PC-9 (cell line): Measurements from ENCODE around the gene KCNK7. TPM values are rescaled to one million over a fixed set of nuclear protein-coding genes. Genes with fewer than 3 reads are reported as not detected.

Source experiments
- BruUV-seq: library from RNA; stranded (reverse); fragments of 400-500 nt; replicated peaks from 2 replicates; lab custom pipeline; 2021; lab: Mats Ljungman, UMichigan
- CTCF ChIA-PET: fragments of 300-600 bp; sonication (Branson Sonifier 250); formaldehyde crosslinking; loops from one replicate; lab custom pipeline; 2022; ENCODE audit warnings: antibody characterized with exemption; lab: Charles Lee
- POLR2A ChIA-PET: fragments of 300-600 bp; sonication (Branson Sonifier 250); formaldehyde crosslinking; loops from one replicate; lab custom pipeline; 2022; ENCODE audit warnings: antibody characterized with exemption; ENCODE audit not compliant: unreplicated experiment; lab: Charles Lee
- DNase-seq, 2 experiments: peaks; one replicate each; pipeline versions ENCODE4 v3.0.0 to v3.0.0-alpha.2; 2015 to 2022; ENCODE audit warnings: mixed read lengths in 1 of 2
- H2AFZ ChIP-seq: fragments of 200-600 bp; sonication (generic); 2 replicates; pipeline ENCODE4 v1.8.1; 2017; ENCODE audit warnings: antibody characterized with exemption
- H3F3A ChIP-seq: fragments of 200-600 bp; sonication (generic); 2 replicates; pipeline ENCODE4 v1.8.1; 2017; ENCODE audit warnings: antibody characterized with exemption, mild to moderate bottlenecking, low read depth; ENCODE audit not compliant: insufficient read depth
- H3K27ac ChIP-seq: fragments of 200-600 bp; sonication (generic); 2 replicates; pipeline ENCODE4 v1.6.1; 2016; ENCODE audit warnings: mixed run types
- H3K27me3 ChIP-seq: fragments of 200-600 bp; sonication (generic); 2 replicates; pipeline ENCODE4 v1.6.1; 2016; ENCODE audit warnings: low read depth, mixed run types; ENCODE audit not compliant: insufficient read depth
- H3K36me3 ChIP-seq: fragments of 200-600 bp; sonication (generic); 2 replicates; pipeline ENCODE4 v1.6.1; 2016; ENCODE audit warnings: low read depth, mixed run types
- H3K4me1 ChIP-seq: fragments of 200-600 bp; sonication (generic); replicated peaks from 2 replicates; pipeline ENCODE4 v1.6.1; 2016; ENCODE audit warnings: mixed run types; ENCODE audit not compliant: insufficient read depth
- H3K4me2 ChIP-seq: fragments of 200-600 bp; sonication (generic); 2 replicates; pipeline ENCODE4 v1.6.1; 2017; ENCODE audit warnings: mixed run types
- H3K4me3 ChIP-seq: fragments of 200-600 bp; sonication (generic); 2 replicates; pipeline ENCODE4 v1.6.1; 2016; ENCODE audit warnings: mixed run types
- H3K79me2 ChIP-seq: fragments of 200-600 bp; sonication (generic); 2 replicates; pipeline ENCODE4 v1.6.1; 2017; ENCODE audit warnings: low read depth, mixed run types
- H3K9me2 ChIP-seq: fragments of 200-600 bp; sonication (generic); 2 replicates; pipeline ENCODE4 v1.8.1; 2017; ENCODE audit warnings: mild to moderate bottlenecking; ENCODE audit not compliant: insufficient read depth
- H3K9me3 ChIP-seq: fragments of 200-600 bp; sonication (generic); 2 replicates; pipeline ENCODE4 v1.8.1; 2016; ENCODE audit warnings: low read depth; ENCODE audit not compliant: insufficient read depth
- H4K20me1 ChIP-seq: fragments of 200-600 bp; sonication (generic); 2 replicates; pipeline ENCODE4 v1.8.1; 2017; ENCODE audit not compliant: insufficient read depth
- CTCF ChIP-seq: fragments of 200-600 bp; sonication (generic); conservative IDR thresholded peaks from 2 replicates; pipeline ENCODE4 v1.6.1; 2017; ENCODE audit warnings: mixed run types, antibody characterized with exemption, mild to moderate bottlenecking, moderate library complexity
- EZH2 ChIP-seq: fragments of 200-600 bp; sonication (generic); IDR thresholded peaks from 2 replicates; pipeline ENCODE4 v1.8.0; 2017; ENCODE audit warnings: antibody characterized with exemption, low read depth
- intact Hi-C: fragments of 100-400 bp; cut with micrococcal nuclease; formaldehyde crosslinking; loops from one replicate; pipeline ENCODE4 v1.10.0; 2022; ENCODE audit not compliant: unreplicated experiment
- total RNA-seq: library from RNA; stranded (reverse); gene quantifications from 2 replicates; pipeline ENCODE4 v1.2.3, GENCODE V29; 2021

Gene KCNK7
- total RNA-seq, 1 experiment from 2014 or later: not detected

GRCh38 chr11:65634905-65635731 is 39.5 kb upstream of the KCNK7 start:
- TF ChIP-seq CTCF (no peak), EZH2 (no peak)
- Histone ChIP-seq H3F3A (peaks cover 41% of the 10 kb centered on the region), H3K79me2 (no peaks in the 10 kb centered on the region), H3K9me3 (no peaks in the 10 kb centered on the region), H4K20me1 (peaks cover 10% of the 10 kb centered on the region), H3K4me3 (no peak overlapping the region), H3K9me2 (no peaks in the 10 kb centered on the region), H2AFZ (no peak overlapping the region), H3K4me2 (no peak overlapping the region), H3K27me3 (no peaks in the 10 kb centered on the region), H3K4me1 (peaks cover 17% of the 10 kb centered on the region), H3K27ac (no peak overlapping the region), H3K36me3 (peaks cover 26% of the 10 kb centered on the region)
- DNase-seq: peak in 1 of 2 experiments; percentile 33
- ChIA-PET POLR2A (no interaction called here), CTCF (interaction anchor here (0.7 kb wide), 1 partner anchor 575 kb away, joined by 3 read pairs; no protein-coding TSS in a partner anchor)
- intact Hi-C loops: loop anchor here (5.0 kb wide), 2 partner anchors 182 to 252 kb away; partner anchors contain the start of gene FIBP
- BruUV-seq: no TSS peak

- H3K36me3 ChIP-seq: peaks cover 29% of the 10 kb centered on the region
- intact Hi-C loops: no loop called here
- H4K20me1 ChIP-seq: peaks cover 12% of the 10 kb centered on the region
- DNase-seq: peak in 1 of 2 experiments; percentile 13
- H3K9me2 ChIP-seq: no peaks in the 10 kb centered on the region
- no peaks in the 10 kb centered on the region for H3K27me3 ChIP-seq
- no TSS peak for BruUV-seq
- H3K4me3 ChIP-seq: no peak overlapping the region
- no peak overlapping the region for H2AFZ ChIP-seq
- no peaks in the 10 kb centered on the region for H3K79me2 ChIP-seq
- CTCF ChIA-PET: no interaction called here
- H3F3A ChIP-seq: peaks cover 41% of the 10 kb centered on the region
- H3K4me1 ChIP-seq: peaks cover 17% of the 10 kb centered on the region
- no peak overlapping the region for H3K4me2 ChIP-seq
- no peaks in the 10 kb centered on the region for H3K9me3 ChIP-seq
- TF ChIP-seq EZH2 (no peak), CTCF (no peak)
- H3K27ac ChIP-seq: no peak overlapping the region
- POLR2A ChIA-PET: no interaction called here
Observed at GRCh38 chr11:65634440-65634839, 38.8 kb upstream of the KCNK7 start.

DNA sequence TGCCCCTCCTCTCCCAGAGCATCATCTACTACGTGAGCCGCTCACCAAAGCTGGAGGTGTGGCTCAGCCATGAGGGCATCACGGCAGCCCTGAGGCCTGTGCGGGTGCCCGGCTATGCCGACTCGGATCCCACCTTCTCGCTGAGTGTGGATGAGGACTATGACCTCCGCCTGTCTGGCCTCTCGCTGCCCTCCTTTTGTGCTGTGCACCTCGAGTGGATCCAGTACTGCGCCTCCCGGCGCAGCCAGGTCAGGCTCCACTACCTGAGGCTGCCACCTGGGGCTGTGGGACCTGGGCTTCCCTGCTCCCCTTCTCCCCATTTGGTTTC is 38.5 kb upstream of the KCNK7 start:
- Histone ChIP-seq H3K27ac (no peak overlapping the region), H3F3A (peaks cover 39% of the 10 kb centered on the region), H3K9me2 (no peaks in the 10 kb centered on the region), H4K20me1 (peaks cover 15% of the 10 kb centered on the region), H3K4me2 (no peak overlapping the region), H3K4me1 (peaks cover 17% of the 10 kb centered on the region), H2AFZ (no peak overlapping the region), H3K79me2 (no peaks in the 10 kb centered on the region), H3K27me3 (no peaks in the 10 kb centered on the region), H3K36me3 (peaks cover 32% of the 10 kb centered on the region), H3K9me3 (no peaks in the 10 kb centered on the region), H3K4me3 (no peak overlapping the region)
- CTCF ChIA-PET: no interaction called here
- TF ChIP-seq CTCF: no peak
- POLR2A ChIA-PET: no interaction called here
- intact Hi-C loops: no loop called here
- peak in 1 of 2 experiments; percentile 18 for DNase-seq
- BruUV-seq: no TSS peak
